Stimulated activated naive CD8-positive, alpha-beta T cell treated with anti-CD3 and anti-CD28 coated beads, Interleukin-15, Interleukin-2, amounts not matched to agents 100 U/mL and 50 U/mL, for 24 hours (primary cell): ENCODE measurements around the gene NFATC3.

Experiments used
- ATAC-seq: fragments of 150-1000 bp; cut with Tn5 transposase; one replicate; pipeline ENCODE4 v1.10.0; 2021
- DNase-seq: peaks from one replicate; pipeline ENCODE4 v3.0.0; 2021

NFATC3 gene

GRCh38 chr16:68250951-68251350 lies 165.8 kb downstream of the NFATC3 start:
- DNase-seq (no peak), ATAC-seq (no peak)

GRCh38 chr16:68251832-68252231 lies 166.7 kb downstream of the NFATC3 start:
- DNase-seq = no peak
- no peak for ATAC-seq

GRCh38 chr16:68252383-68252782 lies 167.2 kb downstream of the NFATC3 start:
- DNase-seq (no peak), ATAC-seq (no peak)

GRCh38 chr16:68253721-68254120 lies 168.6 kb downstream of the NFATC3 start:
- DNase-seq = no peak
- no peak for ATAC-seq

GRCh38 chr16:68255712-68256111 lies 170.5 kb downstream of the NFATC3 start:
- DNase-seq (no peak), ATAC-seq (no peak)

GRCh38 chr16:68257251-68257905 lies 172.2 kb downstream of the NFATC3 start:
- ATAC-seq = no peak

GRCh38 chr16:68257906-68258800 lies 173.0 kb downstream of the NFATC3 start:
- no peak for ATAC-seq
- DNase-seq = no peak

More at GRCh38 chr16:68257251-68257905, 172.2 kb downstream of the NFATC3 start:
- no peak for DNase-seq

- no peak for ATAC-seq
- DNase-seq = no peak
These were observed 174.0 kb downstream of the NFATC3 start for GRCh38 chr16:68259007-68259825.

- ATAC-seq (no peak), DNase-seq (no peak)
These were observed 178.5 kb downstream of the NFATC3 start for GRCh38 chr16:68263559-68264127.

- ATAC-seq (peak; percentile 80), DNase-seq (peak; percentile 90)
These were observed 179.2 kb downstream of the NFATC3 start, which contains the start of gene SLC7A6 for GRCh38 chr16:68264128-68265077. SLC7A6 (plus strand) TSS chr16:68264526; CDS start chr16:68274727, 10,201 bp downstream.

- DNase-seq = peak; percentile 59
- peak; percentile 37 for ATAC-seq
These were observed 180.1 kb downstream of the NFATC3 start for GRCh38 chr16:68265078-68265920.

GRCh38 chr16:68267612-68268405 lies 182.6 kb downstream of the NFATC3 start:
- ATAC-seq = no peak
- DNase-seq = no peak

GRCh38 chr16:68269793-68270192 lies 184.6 kb downstream of the NFATC3 start:
- DNase-seq (no peak), ATAC-seq (peak; percentile 4)

GRCh38 chr16:68270353-68270752 lies 185.2 kb downstream of the NFATC3 start:
- no peak for DNase-seq
- ATAC-seq = peak; percentile 76

GRCh38 chr16:68272507-68273209 lies 187.5 kb downstream of the NFATC3 start:
- peak; percentile 16 for ATAC-seq
- DNase-seq = no peak

GRCh38 chr16:68273459-68273858 lies 188.3 kb downstream of the NFATC3 start:
- no peak for DNase-seq
- no peak for ATAC-seq

- DNase-seq (no peak), ATAC-seq (no peak)
These were observed 188.7 kb downstream of the NFATC3 start for GRCh38 chr16:68273896-68274295.

GRCh38 chr16:68274441-68274840 lies 189.3 kb downstream of the NFATC3 start:
- DNase-seq (no peak), ATAC-seq (no peak)
